ENCODE results near the gene KCNIP4. TPM values are rescaled to one million over a fixed set of nuclear protein-coding genes. Genes with fewer than 3 reads are reported as not detected.

The KCNIP4 gene
- polyA plus RNA-seq, 1 donor (not counting 4 experiments of a cell fraction or from before 2014, with no cell fraction given): 0.07 TPM

GRCh38 chr4:21134994-21135393 lies 813.6 kb downstream of the KCNIP4 start:
- Histone ChIP-seq H2AFZ (ENCODE audit: control insufficient read depth, low read length) (no peak overlapping the region), H3K79me2 (ENCODE audit: control insufficient read depth, insufficient read depth, low read length) (no peaks in the 10 kb centered on the region), H4K20me1 (ENCODE audit: control insufficient read depth, extremely low read depth, insufficient read depth, low read length) (no peaks in the 10 kb centered on the region), H3K9ac (ENCODE audit: control insufficient read depth, extremely low read depth, insufficient read depth, low read length) (no peak overlapping the region), H3K4me2 (ENCODE audit: control insufficient read depth, extremely low read depth, insufficient read depth, low read depth, low read length) (no peak overlapping the region), H3K4me1 (ENCODE audit: control insufficient read depth, extremely low read depth, insufficient read depth, low read length) (no peaks in the 10 kb centered on the region), H3K4me3 (ENCODE audit: control insufficient read depth in 2 of 3, extremely low read depth in 1 of 3, insufficient read depth in 2 of 3, low read depth in 1 of 3, low read length in 3 of 3) (no peak overlapping the region), H3K36me3 (ENCODE audit: control insufficient read depth in 2 of 2, extremely low read depth in 1 of 2, insufficient read depth in 2 of 2, low read length in 2 of 2) (no peaks in the 10 kb centered on the region), H3K9me3 (ENCODE audit: control insufficient read depth, low read depth, low read length) (no peaks in the 10 kb centered on the region), H3K27me3 (ENCODE audit: control insufficient read depth, extremely low read depth, insufficient read depth, low read length) (no peaks in the 10 kb centered on the region), H3K27ac (ENCODE audit: control insufficient read depth, insufficient read depth, low read length) (no peak overlapping the region), H3K9me1 (ENCODE audit: control insufficient read depth, extremely low read depth, insufficient read depth, low read length) (no peaks in the 10 kb centered on the region)
- dilution Hi-C loops (cut with MboI; ENCODE audit: extremely low pct_ligation_motif_present, low sequenced_read_pairs): loop anchor here (25.0 kb wide), 1 partner anchor 373 kb away; no protein-coding TSS in a partner anchor
- TF ChIP-seq CTCF (optimal IDR thresholded peaks at IDR 0.05 in 1 of 3, IDR thresholded peaks at IDR 0.05 in 1 of 3, conservative IDR thresholded peaks at IDR 0.05 in 1 of 3; ENCODE audit: extremely low read depth in 1 of 3, insufficient read depth in 2 of 3, low read length in 3 of 3): peak in 2 of 3 experiments; percentile 22 to 39
- no peak for TF ChIP-seq EZH2 (IDR thresholded peaks at IDR 0.05; ENCODE audit: low read length)
- DNase-seq (ENCODE audit: low read depth, low spot score) (no peak), FAIRE-seq (no peak)

- Histone ChIP-seq H3K27ac (ENCODE audit: control insufficient read depth, insufficient read depth, low read length) (no peak overlapping the region), H3K9ac (ENCODE audit: control insufficient read depth, extremely low read depth, insufficient read depth, low read length) (no peak overlapping the region), H4K20me1 (ENCODE audit: control insufficient read depth, extremely low read depth, insufficient read depth, low read length) (no peaks in the 10 kb centered on the region), H3K4me2 (ENCODE audit: control insufficient read depth, extremely low read depth, insufficient read depth, low read depth, low read length) (no peak overlapping the region), H3K9me1 (ENCODE audit: control insufficient read depth, extremely low read depth, insufficient read depth, low read length) (no peaks in the 10 kb centered on the region), H3K36me3 (ENCODE audit: control insufficient read depth in 2 of 2, extremely low read depth in 1 of 2, insufficient read depth in 2 of 2, low read length in 2 of 2) (no peaks in the 10 kb centered on the region), H3K27me3 (ENCODE audit: control insufficient read depth, extremely low read depth, insufficient read depth, low read length) (no peaks in the 10 kb centered on the region), H3K9me3 (ENCODE audit: control insufficient read depth, low read depth, low read length) (no peaks in the 10 kb centered on the region), H3K4me1 (ENCODE audit: control insufficient read depth, extremely low read depth, insufficient read depth, low read length) (no peaks in the 10 kb centered on the region), H3K79me2 (ENCODE audit: control insufficient read depth, insufficient read depth, low read length) (no peaks in the 10 kb centered on the region), H2AFZ (ENCODE audit: control insufficient read depth, low read length) (no peak overlapping the region), H3K4me3 (ENCODE audit: control insufficient read depth in 2 of 3, extremely low read depth in 1 of 3, insufficient read depth in 2 of 3, low read depth in 1 of 3, low read length in 3 of 3) (no peak overlapping the region)
- dilution Hi-C loops (cut with MboI; ENCODE audit: extremely low pct_ligation_motif_present, low sequenced_read_pairs): loop anchor here (25.0 kb wide), 1 partner anchor 368 kb away; no protein-coding TSS in a partner anchor
- TF ChIP-seq EZH2 (IDR thresholded peaks at IDR 0.05; ENCODE audit: low read length) (no peak), CTCF (optimal IDR thresholded peaks at IDR 0.05 in 1 of 3, IDR thresholded peaks at IDR 0.05 in 1 of 3, conservative IDR thresholded peaks at IDR 0.05 in 1 of 3; ENCODE audit: extremely low read depth in 1 of 3, insufficient read depth in 2 of 3, low read length in 3 of 3) (no peak)
- DNase-seq (ENCODE audit: low read depth, low spot score) (no peak), FAIRE-seq (no peak)
Measured at GRCh38 chr4:21130606-21131005, 818.0 kb downstream of the KCNIP4 start.

All from keratinocyte (primary cell).